ENCODE data around the gene ID1. TPM values are rescaled to one million over a fixed set of nuclear protein-coding genes. Genes with fewer than 3 reads are reported as not detected.

Gene ID1
- total and polyA plus RNA-seq, 2 of the 13 experiments (the other 11 are each of a cell fraction or from before 2014, with no cell fraction given), result 320 to 419 TPM

DNA sequence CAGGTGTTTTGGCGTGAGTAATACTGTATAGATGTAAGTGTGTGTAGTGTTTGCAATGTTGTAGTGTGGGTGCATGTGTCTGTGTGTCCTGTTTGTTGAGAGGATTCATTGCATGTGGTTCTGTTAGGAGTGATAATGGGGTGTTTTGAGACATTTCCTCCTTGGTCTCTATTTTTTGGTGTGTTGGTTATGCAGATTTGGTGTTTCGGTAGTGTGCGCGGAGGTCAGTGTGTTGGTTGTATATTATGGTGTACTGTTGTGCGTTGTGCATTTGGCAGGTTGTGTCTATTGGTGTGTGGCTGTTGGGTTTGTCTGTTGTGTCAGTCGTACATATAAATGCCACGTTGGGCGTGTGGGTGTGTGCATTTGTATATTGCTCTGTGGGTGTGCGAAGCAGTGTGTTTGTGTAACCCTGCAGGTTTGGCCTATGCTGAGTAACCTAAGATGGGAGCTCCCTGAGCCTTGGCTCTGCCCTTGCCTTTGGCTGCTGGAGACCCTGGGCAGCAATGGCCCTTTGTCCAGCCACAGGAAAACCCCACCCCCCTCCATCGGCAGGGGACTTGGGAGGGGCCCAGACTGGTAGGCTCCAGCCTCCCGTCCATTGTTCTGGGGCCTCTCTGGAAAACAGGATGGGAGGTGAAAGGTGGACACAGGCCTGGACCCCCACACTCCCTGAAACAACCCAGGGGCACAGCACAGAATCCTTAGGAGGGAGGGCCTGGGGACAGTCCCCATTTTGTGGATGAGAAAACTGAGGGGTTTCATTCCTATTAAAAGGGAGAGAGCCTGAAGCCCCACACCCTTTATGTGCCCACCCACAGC lies 10.3 kb upstream of the ID1 start (continued):
- TF ChIP-seq ZNF629 (CRISPR knock-in tag; conservative IDR thresholded peaks at IDR 0.05) (peak; percentile 96), HIVEP1 (CRISPR knock-in tag; IDR thresholded peaks at IDR 0.05) (peak; percentile 76), GATAD2A (CRISPR knock-in tag; IDR thresholded peaks at IDR 0.05) (peak; percentile 27; the same call in 1 of the 2 replicates), ZNF251 (CRISPR knock-in tag; IDR thresholded peaks at IDR 0.05) (no peak), SCMH1 (CRISPR knock-in tag; IDR thresholded peaks at IDR 0.05; ENCODE audit: borderline replicate concordance) (no peak), DNMT1 (CRISPR knock-in tag; IDR thresholded peaks at IDR 0.05) (peak; percentile 77; the same call in 1 of the 2 replicates), HOXA3 (CRISPR knock-in tag; IDR thresholded peaks at IDR 0.05) (peak; percentile 85; the same call in 1 of the 2 replicates), RXRB (CRISPR knock-in tag; IDR thresholded peaks at IDR 0.05; ENCODE audit: borderline replicate concordance) (peak; percentile 82; the same call in 1 of the 2 replicates), HOXA9 (CRISPR knock-in tag; IDR thresholded peaks at IDR 0.05; ENCODE audit: borderline replicate concordance) (peak; percentile 58; the same call in 1 of the 2 replicates), ZNF687 (CRISPR knock-in tag; IDR thresholded peaks at IDR 0.05) (peak; percentile 84), MIER2 (CRISPR knock-in tag; IDR thresholded peaks at IDR 0.05) (peak; percentile 58; the same call in 1 of the 2 replicates), EP300 (IDR thresholded peaks at IDR 0.05; ENCODE audit: low read depth in 2 of 2, low read length in 2 of 2) (peak; percentile 78 to 85; a peak in 3 of 4 replicates), EP300 (CRISPR knock-in tag; IDR thresholded peaks at IDR 0.05; ENCODE audit: borderline replicate concordance) (peak; percentile 82; the same call in 1 of the 2 replicates), ZNF672 (CRISPR knock-in tag; IDR thresholded peaks at IDR 0.05) (peak; percentile 38; the same call in 1 of the 2 replicates), ZUFSP (CRISPR knock-in tag; IDR thresholded peaks at IDR 0.05; ENCODE audit: borderline replicate concordance) (no peak), AKAP8 (CRISPR knock-in tag; IDR thresholded peaks at IDR 0.05) (peak; percentile 87), GFI1 (CRISPR knock-in tag; IDR thresholded peaks at IDR 0.05; ENCODE audit: borderline replicate concordance) (no peak)
- TF ChIP-seq, protein P1, sequence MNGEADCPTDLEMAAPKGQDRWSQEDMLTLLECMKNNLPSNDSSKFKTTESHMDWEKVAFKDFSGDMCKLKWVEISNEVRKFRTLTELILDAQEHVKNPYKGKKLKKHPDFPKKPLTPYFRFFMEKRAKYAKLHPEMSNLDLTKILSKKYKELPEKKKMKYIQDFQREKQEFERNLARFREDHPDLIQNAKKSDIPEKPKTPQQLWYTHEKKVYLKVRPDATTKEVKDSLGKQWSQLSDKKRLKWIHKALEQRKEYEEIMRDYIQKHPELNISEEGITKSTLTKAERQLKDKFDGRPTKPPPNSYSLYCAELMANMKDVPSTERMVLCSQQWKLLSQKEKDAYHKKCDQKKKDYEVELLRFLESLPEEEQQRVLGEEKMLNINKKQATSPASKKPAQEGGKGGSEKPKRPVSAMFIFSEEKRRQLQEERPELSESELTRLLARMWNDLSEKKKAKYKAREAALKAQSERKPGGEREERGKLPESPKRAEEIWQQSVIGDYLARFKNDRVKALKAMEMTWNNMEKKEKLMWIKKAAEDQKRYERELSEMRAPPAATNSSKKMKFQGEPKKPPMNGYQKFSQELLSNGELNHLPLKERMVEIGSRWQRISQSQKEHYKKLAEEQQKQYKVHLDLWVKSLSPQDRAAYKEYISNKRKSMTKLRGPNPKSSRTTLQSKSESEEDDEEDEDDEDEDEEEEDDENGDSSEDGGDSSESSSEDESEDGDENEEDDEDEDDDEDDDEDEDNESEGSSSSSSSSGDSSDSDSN (CRISPR knock-in tag; IDR thresholded peaks at IDR 0.05), result peak; percentile 71; the same call in 1 of the 2 replicates
- TF ChIP-seq, protein P2, sequence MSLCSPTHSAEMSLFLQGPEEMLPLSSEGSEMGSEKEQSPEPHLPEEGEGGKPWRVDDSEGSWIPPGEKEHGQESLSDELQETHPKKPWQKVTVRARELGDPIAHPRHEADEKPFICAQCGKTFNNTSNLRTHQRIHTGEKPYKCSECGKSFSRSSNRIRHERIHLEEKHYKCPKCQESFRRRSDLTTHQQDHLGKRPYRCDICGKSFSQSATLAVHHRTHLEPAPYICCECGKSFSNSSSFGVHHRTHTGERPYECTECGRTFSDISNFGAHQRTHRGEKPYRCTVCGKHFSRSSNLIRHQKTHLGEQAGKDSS (CRISPR knock-in tag; IDR thresholded peaks at IDR 0.05; ENCODE audit: borderline replicate concordance, low read depth), result peak; percentile 97

Measured in HepG2 (cell line).